Neural crest cell (in vitro differentiated cells): Measurements from ENCODE around the gene SFTA2. TPM values are rescaled to one million over a fixed set of nuclear protein-coding genes. Genes with fewer than 3 reads are reported as not detected.
"Not testable (repeated sequence)": the region's sequence is repeated elsewhere in the genome, so short reads cannot be mapped to it uniquely, and the experiment has no call there.

Experiments
- DNase-seq: peaks from one replicate; pipeline ENCODE4 v3.0.0; 2021; ENCODE audit warnings: low read depth, mixed read lengths, low spot score
- H3K27ac Mint-ChIP-seq: one replicate; pipeline ENCODE4 v1.8.0; 2021; ENCODE audit warnings: mild to moderate bottlenecking, mixed read lengths; ENCODE audit not compliant: unreplicated experiment
- H3K27me3 Mint-ChIP-seq: 2 replicates; pipeline ENCODE4 v1.8.0; 2021; ENCODE audit warnings: low read depth, mild to moderate bottlenecking, mixed read lengths
- H3K36me3 Mint-ChIP-seq: 2 replicates; pipeline ENCODE4 v1.8.0; 2021; ENCODE audit warnings: low read depth, mild to moderate bottlenecking, mixed read lengths
- H3K4me1 Mint-ChIP-seq: 2 replicates; pipeline ENCODE4 v1.8.0; 2021; ENCODE audit warnings: mixed read lengths
- H3K4me3 Mint-ChIP-seq: one replicate; pipeline ENCODE4 v1.8.0; 2021; ENCODE audit warnings: mild to moderate bottlenecking, mixed read lengths
- H3K9me3 Mint-ChIP-seq: 2 replicates; pipeline ENCODE4 v1.8.0; 2021; ENCODE audit warnings: mixed read lengths
- total RNA-seq: library from RNA; stranded (reverse); gene quantifications from 2 replicates; pipeline ENCODE4 v1.2.1, GENCODE V29; 2021
- TF ChIP-seq, protein P1 (sequence below): fragments of 200-600 bp; sonication (generic); conservative IDR thresholded peaks from 2 replicates; pipeline ENCODE4 v1.5.0; 2021; ENCODE audit warnings: antibody characterized with exemption, mild to moderate bottlenecking

The SFTA2 gene
- total RNA-seq, 1 donor from 2014 or later = not detected

DNA sequence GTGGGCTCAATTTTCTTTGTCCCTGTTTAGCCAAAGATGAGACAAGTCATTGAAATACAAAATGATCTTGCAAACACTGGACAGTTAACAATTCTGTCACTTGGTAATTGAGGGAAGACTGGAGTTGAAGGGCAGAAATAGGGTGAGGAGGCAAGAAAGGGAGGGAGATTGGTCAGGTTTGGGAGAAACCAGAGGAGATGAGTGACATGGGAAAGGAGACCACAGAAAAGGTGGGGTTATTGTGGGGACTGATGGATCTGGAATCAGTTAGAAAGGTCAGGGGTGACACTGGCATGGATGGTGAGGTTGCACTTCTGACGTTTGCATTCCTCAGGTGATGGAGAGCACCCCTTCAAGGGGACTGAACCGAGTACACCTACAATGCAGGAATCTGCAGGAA is 23.3 kb downstream of the SFTA2 start:
- H3K9me3 Mint-ChIP-seq = no peaks in the 10 kb centered on the region
- peak overlapping the region; percentile 3 for H3K27ac Mint-ChIP-seq
- H3K27me3 Mint-ChIP-seq = no peaks in the 10 kb centered on the region
- peak overlapping the region; percentile 100 for H3K4me3 Mint-ChIP-seq
- TF ChIP-seq, protein P1, sequence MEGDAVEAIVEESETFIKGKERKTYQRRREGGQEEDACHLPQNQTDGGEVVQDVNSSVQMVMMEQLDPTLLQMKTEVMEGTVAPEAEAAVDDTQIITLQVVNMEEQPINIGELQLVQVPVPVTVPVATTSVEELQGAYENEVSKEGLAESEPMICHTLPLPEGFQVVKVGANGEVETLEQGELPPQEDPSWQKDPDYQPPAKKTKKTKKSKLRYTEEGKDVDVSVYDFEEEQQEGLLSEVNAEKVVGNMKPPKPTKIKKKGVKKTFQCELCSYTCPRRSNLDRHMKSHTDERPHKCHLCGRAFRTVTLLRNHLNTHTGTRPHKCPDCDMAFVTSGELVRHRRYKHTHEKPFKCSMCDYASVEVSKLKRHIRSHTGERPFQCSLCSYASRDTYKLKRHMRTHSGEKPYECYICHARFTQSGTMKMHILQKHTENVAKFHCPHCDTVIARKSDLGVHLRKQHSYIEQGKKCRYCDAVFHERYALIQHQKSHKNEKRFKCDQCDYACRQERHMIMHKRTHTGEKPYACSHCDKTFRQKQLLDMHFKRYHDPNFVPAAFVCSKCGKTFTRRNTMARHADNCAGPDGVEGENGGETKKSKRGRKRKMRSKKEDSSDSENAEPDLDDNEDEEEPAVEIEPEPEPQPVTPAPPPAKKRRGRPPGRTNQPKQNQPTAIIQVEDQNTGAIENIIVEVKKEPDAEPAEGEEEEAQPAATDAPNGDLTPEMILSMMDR = no peak
- DNase-seq = no peak
- peaks cover 27% of the 10 kb centered on the region for H3K4me1 Mint-ChIP-seq
- peaks cover 5% of the 10 kb centered on the region for H3K36me3 Mint-ChIP-seq

DNA sequence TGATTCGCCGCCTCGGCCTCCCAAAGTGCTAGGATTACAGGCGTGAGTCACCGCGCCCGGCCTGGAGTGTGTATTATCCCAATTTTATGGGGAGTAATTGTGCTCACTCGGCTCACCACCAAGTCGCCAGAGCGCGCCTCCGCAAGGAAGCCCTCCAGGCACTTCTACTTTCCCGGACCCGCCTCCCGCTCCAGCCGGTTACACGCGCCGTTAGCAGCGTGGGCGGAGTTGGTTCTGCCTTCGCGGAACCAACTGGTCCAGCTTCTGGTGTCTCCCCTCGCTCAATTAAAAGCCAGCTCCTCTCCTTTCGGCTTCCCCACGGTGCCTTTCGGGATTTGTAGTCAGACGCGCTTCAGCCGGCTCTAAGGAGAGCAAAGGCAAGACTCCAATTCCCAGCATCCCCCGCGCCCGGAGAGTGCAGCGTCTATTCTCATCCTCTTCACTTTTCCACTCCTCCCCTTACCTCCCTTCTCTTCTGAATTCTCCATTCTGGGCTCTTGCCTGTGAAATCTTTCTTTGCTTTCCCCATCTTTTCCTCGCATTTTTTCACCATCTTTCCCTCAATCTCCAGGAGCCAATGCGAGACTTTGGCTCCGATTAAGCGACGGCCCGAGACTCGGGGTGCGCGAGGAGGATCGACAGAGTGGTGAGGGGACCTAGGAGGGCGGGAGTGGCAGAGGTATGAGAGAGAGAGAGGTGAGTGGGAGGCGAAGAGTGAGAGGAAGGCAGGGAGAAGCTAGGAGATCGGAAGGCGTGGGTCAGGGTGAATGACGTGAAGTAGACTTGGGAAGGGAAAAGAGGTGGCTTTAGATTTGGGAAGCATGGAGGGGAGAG is 24.0 kb downstream of the SFTA2 start, which contains the start of gene GTF2H4:
GTF2H4 (plus strand) TSS at position 450 of the 834 bp plus-strand sequence.
- H3K4me3 Mint-ChIP-seq = peak within 1 kb of the TSS; percentile 100
- TF ChIP-seq, protein P1 = no peak
- H3K36me3 Mint-ChIP-seq = peaks cover 5% of the 10 kb centered on the region
- H3K27me3 Mint-ChIP-seq = no peaks in the 10 kb centered on the region
- peak within 1 kb of the TSS; percentile 96 for H3K27ac Mint-ChIP-seq
- DNase-seq = peak; percentile 87
- peaks cover 21% of the 10 kb centered on the region for H3K4me1 Mint-ChIP-seq
- no peaks in the 10 kb centered on the region for H3K9me3 Mint-ChIP-seq

DNA sequence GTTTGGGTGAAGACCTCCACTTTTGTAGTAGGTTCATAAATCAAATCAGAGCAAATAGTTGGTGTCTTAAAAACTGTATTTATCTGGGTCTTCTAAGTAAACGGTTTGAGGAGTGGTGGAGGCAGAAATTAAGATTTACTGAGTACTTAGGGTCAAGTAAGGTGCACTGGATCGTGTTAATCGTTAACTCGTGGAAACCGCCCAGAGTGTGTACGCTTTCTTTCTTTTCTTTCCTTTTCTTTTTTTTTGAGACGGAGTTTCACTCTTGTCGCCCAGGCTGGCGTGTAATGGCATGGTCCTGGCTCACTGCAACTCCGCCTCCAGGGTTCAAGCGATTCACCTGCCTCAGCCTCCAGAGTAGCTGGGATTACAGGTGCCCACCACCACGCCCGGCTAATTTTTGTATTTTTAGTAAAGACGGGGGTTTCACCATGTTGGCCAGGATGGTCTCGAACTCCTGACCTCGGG is 24.6 kb downstream of the SFTA2 start:
- H3K4me3 Mint-ChIP-seq = peak overlapping the region; percentile 56
- H3K4me1 Mint-ChIP-seq = peaks cover 21% of the 10 kb centered on the region
- not testable (repeated sequence) for H3K27me3 Mint-ChIP-seq, H3K36me3 Mint-ChIP-seq, H3K9me3 Mint-ChIP-seq, H3K27ac Mint-ChIP-seq, DNase-seq

DNA sequence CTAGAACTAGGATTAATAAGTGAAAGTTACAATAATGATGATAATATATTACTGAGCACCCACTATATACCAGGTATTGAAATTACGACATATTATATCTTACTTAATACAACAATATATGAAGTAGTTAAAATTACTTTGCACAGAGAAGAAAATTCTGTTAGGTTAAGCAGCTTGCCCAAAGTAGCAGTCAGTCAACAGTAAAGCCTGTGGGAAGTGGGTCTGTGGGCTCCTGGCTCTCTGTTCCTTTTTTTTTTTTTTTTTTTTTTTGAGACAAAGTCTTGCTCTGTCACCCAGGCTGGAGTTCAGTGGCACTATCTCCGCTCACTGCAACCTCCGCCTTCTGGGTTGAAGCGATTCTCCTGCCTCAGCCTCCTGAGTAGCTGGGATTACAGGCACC is 28.7 kb downstream of the SFTA2 start:
- H3K4me1 Mint-ChIP-seq = peaks cover 10% of the 10 kb centered on the region
- no peaks in the 10 kb centered on the region for H3K9me3 Mint-ChIP-seq
- H3K4me3 Mint-ChIP-seq = no peak overlapping the region
- H3K36me3 Mint-ChIP-seq = peaks cover 3% of the 10 kb centered on the region
- no peak overlapping the region for H3K27ac Mint-ChIP-seq
- H3K27me3 Mint-ChIP-seq = no peaks in the 10 kb centered on the region
- no peak for DNase-seq
- TF ChIP-seq, protein P1 = no peak

DNA sequence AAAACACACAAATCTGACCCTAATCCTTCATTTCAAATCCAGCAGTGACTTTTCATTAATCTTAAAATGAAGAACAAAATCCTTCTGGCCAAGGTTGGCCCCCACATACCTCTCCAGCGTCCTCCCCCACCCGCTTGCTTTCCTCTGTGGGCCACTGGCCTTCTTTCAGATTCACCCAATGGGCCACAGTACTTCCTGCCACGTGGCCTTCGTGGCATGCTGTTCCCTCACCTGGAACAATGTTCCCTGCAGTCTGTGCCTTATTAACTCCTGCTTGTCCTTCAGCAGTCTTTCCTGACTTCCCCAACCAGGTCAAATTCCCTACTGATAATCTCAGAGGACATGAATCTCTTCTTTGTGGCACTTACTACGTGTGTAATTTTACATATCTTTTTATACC is 29.3 kb downstream of the SFTA2 start:
- Mint-ChIP-seq H3K36me3 (peaks cover 3% of the 10 kb centered on the region), H3K4me1 (peaks cover 5% of the 10 kb centered on the region), H3K27me3 (no peaks in the 10 kb centered on the region), H3K27ac (no peak overlapping the region), H3K4me3 (no peak overlapping the region), H3K9me3 (no peaks in the 10 kb centered on the region)
- no peak for DNase-seq
- TF ChIP-seq, protein P1 = no peak

DNA sequence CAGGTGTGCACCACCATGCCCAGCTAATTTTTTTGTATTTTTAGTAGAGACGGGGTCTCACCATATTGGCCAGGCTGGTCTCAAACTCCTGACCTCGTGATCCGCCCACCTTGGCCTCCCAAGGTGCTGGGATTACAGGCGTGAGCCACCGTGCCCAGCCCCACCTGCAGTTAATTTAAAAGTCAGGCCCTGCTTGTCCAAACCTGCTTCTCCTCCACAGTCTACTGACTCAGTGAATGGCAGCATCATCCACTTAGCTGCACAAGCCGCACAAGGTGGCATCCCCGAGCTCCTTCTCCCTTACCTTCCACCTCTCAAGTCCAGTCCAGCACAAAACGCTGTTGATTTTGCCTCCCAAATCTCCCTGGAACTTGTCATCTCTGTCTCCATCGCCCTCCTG is 29.8 kb downstream of the SFTA2 start:
- not testable (repeated sequence) for DNase-seq, H3K27ac Mint-ChIP-seq, H3K27me3 Mint-ChIP-seq, H3K4me1 Mint-ChIP-seq, H3K4me3 Mint-ChIP-seq, H3K36me3 Mint-ChIP-seq, H3K9me3 Mint-ChIP-seq
